HuH-7 (cell line): ENCODE results near the gene TMEM200A.

Experiments
- DNase-seq: peaks from one replicate; pipeline ENCODE4 v3.0.0; 2011; ENCODE audit warnings: low spot score

Gene TMEM200A

DNA sequence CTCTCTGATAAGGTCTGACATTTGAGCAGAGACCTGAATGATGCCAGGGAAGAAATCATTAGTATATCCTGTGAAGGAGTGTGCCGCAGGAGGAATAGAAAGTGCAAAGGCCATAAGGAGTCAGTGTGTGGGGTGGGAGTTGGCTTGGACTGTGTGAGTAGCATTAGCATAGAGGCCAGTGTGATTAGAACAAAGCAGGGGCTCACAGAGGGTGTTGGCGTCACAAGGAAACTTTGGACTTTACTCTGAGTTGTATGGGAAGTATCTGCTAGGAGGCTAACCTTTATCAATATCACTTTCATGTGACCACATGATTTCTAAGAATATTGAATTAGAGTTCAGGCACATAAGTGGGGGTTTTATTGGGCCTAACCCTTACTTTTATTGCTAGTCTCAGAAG lies 12.1 kb downstream of the TMEM200A start:
- peak; percentile 43 for DNase-seq

DNA sequence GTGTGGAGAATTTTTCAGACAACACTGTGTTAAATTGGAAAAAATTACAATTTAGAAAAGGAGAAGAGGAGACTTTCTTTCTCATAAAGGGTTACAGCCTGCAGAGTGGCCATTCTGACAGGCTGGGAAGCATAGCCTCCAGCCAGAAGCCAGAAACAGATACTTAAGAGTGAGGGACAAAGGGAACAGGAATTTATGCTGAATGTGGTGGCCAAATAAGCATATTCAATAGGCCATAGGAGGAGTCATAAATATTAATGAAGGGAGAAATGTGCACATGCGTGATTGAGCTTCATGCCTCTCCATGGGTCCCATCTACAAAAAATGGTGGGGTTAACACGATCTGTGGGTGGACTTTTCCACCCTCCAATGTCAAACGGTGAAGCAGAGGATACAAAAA lies 13.4 kb downstream of the TMEM200A start:
- DNase-seq, result no peak

GRCh38 chr6:130381012-130381411 lies 15.2 kb downstream of the TMEM200A start:
- no peak for DNase-seq

DNA sequence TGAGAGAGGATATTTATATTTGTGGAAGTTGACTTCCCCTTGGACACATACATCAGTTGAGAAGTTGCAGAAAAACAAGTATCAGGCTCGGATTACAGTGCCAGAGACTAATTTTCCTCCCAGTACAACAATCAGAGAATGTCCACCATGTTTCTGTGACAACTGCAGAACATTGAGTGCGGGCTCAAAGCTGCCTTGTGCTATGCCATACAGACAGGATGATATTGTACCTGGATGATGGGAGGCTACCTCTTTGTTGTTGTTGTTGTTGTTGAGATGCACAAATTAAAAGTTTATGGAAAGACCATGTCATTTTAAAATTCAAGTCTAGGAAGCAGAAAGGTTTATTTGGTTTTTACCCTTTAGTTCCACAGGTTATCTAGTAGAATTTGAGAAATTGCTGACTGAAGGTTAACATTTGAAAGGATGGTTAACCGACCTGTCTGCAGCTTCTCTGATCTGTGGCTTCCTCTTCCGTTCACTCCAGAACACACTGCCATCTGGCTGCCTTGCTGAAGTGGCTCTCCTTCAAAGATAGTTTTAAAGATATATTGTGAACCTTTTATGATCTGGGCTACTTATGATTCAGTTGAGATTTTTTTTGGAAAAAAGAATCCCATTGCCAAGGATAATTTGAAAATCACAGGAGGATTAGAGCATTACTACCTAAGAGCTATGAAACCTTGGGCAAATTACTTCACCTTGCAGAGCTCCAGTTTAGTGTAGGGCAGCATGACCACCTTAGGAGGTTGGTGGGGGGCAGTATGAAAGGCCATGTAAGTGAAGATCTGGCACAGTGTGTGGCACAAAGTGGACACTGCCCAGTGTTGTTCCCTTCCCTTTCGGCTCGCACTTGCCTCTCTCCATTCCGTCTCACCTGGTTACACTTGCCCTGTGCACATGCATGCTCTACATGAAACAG lies 15.9 kb downstream of the TMEM200A start:
- no peak for DNase-seq

GRCh38 chr6:130382872-130383490 lies 17.2 kb downstream of the TMEM200A start:
- DNase-seq, result no peak

DNA sequence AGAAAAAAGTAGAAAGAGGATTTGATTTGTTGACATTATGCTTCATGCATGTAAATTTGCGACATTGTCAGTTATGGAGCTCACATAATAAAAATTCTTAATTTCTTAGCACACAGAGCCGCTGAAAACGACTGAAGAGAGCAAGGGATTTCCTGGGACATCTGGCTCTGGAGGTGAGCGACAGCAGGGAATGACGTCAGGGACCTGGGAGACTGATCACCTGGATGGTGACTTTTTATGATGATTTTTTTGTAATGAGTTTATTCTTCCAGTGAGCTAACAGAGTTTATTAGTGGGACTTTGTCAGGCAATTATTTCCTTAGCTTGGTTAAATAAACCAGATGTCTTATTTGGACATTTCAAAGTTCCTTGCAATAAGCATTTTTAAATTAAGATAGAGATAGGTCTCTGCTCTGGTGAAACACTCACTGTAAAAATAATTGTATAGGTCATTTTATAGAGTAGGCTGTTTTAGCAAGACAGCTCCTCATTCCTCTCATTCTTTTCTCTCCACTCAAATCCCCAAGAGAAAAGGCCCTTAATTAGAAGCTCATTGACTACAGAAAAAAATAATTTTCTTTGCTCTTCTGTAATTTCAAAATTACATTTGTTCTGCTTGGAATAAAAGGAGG lies 19.4 kb downstream of the TMEM200A start:
- no peak for DNase-seq

DNA sequence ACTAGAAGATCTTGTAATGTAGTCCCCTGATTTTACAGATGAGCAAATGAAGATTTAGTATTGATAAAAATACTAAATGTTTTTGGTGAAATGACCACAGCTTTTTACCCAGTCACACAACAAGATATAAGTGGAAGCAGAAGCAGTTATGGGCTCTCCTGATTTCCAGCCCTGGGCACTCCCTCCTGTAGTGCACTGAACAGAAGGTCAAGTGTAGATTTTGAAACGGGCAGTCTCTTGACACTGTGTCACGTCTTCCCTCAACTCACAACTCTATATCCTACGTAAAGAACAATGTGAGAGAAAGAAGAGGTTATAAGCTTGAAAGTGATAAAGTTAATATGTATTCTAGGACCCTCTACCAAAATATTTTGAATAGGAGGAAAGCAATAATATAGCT lies 23.3 kb downstream of the TMEM200A start:
- no peak for DNase-seq

DNA sequence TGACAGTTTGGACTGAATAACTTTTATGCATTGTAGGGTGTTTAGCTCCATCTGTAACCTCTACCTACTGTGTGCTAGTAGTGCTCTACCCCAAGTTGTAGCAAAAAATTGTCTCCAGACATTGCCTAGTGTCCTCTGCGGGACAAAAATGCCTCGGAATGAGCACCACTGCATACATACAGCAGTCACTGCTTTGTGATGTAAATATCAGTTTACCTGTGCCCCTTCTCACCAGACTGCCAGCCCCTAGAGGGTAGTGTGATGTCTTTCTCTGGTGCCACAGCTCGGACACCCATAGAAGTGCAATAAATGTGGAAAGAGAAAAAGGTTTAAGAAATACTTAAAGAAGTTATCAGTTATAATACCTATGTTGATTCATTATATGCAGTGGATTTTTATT lies 25.1 kb downstream of the TMEM200A start:
- no peak for DNase-seq

- no peak for DNase-seq
Measured at GRCh38 chr6:130393306-130393705, 27.5 kb downstream of the TMEM200A start.

DNA sequence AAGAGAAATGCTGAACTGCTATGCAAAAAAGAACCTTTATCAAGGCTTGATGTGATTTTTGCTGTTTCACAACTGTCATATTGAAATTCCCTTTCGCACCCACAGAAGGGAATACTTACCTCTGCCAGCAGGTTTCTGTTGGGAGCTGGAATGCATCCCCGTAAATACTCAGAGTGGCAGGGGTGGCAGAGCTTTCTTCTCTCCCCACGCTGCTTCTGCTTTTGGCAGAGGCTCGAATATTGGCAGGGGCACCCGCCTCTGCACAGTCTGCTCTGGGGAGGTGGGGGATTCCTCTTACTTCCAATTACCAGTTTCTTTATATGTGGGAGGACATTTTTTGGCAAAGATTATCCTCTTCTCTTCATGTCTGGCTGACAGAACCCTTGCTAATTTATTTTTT lies 28.4 kb downstream of the TMEM200A start:
- DNase-seq, result no peak

- no peak for DNase-seq
Measured at GRCh38 chr6:130395164-130395563, 29.3 kb downstream of the TMEM200A start.

DNA sequence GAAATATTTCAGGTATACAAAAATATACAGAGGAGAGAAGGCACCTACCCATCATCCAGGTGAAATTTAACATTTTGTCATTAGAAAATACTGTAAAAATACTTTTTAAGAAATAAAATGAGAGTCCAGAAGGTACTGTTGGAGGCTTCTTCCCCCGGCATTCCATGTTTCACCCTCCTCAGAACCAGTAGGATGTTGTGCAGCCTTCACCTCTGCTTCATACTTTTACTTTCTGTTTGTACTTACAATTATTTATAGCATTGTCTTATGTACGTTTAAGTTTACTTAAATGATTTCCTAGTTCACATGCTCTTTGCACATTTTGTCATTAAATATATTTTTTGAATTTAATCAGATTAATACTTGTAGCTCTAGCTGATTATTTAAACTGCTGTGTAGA lies 30.9 kb downstream of the TMEM200A start:
- no peak for DNase-seq

DNA sequence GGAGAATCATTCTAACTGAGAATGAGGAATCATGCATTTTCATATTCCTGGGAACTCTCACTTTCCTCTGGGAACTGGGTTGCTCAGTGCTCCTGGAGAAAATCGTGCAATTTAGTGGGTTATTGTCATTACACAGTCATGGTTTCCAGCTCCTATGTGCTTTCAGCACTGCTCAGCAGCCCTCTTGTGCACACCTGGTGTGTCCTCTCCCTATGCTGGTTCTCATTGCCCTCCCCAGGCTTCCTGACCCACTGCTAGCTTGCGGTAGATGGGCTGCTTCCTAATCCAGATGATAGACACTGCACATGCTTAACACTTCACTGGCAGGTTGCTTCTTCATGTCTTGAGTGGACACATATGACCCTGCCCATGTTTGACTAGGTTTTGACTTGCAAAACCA lies 39.7 kb downstream of the TMEM200A start:
- no peak for DNase-seq

- no peak for DNase-seq
Measured at GRCh38 chr6:130407032-130407431, 41.2 kb downstream of the TMEM200A start.

DNA sequence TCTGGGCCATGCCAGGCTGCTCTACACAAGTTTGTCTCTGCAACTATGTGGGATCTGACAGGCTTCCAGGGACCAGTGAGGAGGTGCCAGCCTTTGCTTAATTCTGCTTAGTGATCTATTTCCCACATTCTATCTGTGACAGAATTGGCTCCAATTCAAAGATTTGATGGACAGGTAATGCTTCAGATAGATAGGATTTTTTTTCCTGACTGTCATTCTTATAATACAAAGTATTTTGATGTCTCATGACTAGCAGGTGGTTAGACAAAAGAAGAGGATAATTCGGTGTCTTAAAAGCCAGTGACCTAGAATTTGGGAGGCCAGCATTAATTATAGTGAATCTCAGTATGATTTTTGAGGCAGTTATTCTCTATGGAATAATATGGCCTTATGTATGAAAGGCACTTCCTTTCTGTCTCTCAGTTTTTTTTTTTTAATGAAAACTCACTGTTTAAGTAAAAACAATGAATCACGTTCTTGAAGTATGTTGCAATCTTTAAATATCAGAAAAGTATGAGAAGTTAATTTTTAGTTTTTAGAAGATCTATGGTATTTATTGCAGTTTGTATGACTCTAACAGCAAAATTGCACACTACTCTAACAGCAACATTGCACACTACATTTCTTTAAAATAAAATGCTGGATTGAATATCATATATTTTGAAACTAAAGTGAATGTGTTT lies 43.7 kb downstream of the TMEM200A start:
- no peak for DNase-seq

- no peak for DNase-seq
Measured at GRCh38 chr6:130411481-130411880, 45.7 kb downstream of the TMEM200A start.

DNA sequence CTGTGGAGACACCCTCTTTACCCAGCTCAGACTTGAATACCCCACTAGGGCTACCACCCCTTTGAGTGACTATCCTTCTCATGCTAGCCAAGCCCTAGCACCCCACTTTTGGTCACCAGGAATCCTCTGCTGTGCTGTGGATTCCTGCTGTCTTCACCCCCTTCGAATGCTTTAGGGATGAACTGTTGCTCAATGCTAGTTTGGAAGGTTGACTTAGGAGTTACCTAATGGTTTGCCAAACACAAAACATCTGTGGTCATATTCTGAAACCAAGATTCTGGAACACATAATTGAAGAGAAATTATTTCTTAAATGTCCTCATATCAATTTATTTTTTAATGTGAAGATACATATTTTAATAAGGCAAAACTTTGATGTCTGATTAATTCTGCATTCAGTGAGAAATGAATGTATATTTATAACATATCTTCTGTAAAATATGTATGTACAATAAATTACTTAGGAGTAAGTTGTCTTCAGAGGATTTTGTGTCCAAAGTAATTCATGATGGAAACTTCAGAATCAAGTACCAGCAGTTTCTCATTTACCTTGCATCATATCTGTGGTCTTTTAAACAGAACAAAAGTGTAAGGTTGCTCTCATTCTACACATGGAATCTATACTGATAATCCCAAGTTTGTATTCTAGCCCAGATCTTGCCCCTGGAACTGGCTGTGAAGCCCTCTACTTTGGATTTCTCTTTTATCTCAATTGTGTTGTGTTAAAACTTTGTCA lies 46.9 kb downstream of the TMEM200A start:
- DNase-seq, result peak; percentile 6

GRCh38 chr6:130417951-130418350 lies 52.1 kb downstream of the TMEM200A start:
- no peak for DNase-seq

- no peak for DNase-seq
Measured at GRCh38 chr6:130420911-130421310, 55.1 kb downstream of the TMEM200A start.

DNA sequence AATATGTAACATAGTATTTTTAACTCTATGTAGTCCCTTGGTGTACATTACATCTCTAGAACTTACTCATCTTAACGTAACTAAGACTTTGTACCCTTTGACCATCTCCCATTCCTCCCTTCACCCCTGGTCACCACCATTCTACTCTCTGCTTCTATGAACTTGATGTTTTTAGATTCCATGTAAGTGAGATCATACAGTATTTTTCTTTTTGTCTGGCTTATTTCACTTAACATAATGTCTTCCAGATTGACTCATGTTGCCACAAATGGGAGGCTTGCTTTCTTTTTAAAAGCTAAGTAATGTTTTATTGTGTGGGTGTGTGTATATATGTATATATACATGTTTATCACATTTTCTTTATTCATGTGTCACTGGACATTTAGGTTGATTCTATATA lies 55.8 kb downstream of the TMEM200A start:
- DNase-seq, result no peak

- DNase-seq, result no peak
Measured at GRCh38 chr6:130423044-130423443, 57.2 kb downstream of the TMEM200A start.

DNA sequence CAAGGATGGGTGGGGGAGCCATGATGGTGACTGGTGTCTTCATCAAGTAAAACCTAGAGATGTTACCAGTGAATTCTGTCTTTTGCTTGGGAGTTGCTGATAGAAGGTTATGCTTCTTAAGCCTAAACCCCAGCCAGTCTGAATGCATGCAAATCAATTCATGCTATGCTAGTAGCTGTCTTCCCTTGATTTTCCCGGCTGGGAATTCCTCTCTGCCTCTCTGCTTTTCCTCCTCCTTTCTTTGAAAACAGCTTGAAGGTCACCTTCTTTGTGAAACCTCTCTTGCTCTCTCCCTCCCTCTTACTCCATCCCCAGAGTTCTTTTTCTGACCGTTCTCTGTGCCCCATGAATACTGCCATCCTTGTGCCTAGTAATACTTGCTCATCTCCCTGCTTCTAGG lies 58.9 kb downstream of the TMEM200A start:
- no peak for DNase-seq
